HCT116 (cell line): ENCODE measurements around the gene ZDHHC14. TPM values are rescaled to one million over a fixed set of nuclear protein-coding genes. Genes with fewer than 3 reads are reported as not detected.

Source experiments
- ATAC-seq: fragments of 200-7000 bp; cut with Tn5 transposase; 2 replicates; pipeline ENCODE4 v1.9.1; 2020; ENCODE audit warnings: mild to moderate bottlenecking, moderate library complexity
- BruUV-seq: library from RNA; stranded (reverse); fragments of 400-500 nt; replicated peaks from 2 replicates; lab custom pipeline; 2021; lab: Mats Ljungman, UMichigan
- CTCF ChIA-PET: fragments of 300-600 bp; sonication (Branson Sonifier 250); formaldehyde crosslinking; loops from one replicate; lab custom pipeline; 2021; ENCODE audit warnings: antibody characterized with exemption; lab: Charles Lee
- POLR2A ChIA-PET: fragments of 300-600, 350-600 bp; sonication (Branson Sonifier 250); formaldehyde crosslinking; loops from one replicate; lab custom pipeline; 2021; ENCODE audit warnings: antibody characterized with exemption; lab: Charles Lee
- RAD21 ChIA-PET, 2 experiments: fragments of 300-600 bp; sonication (Branson Sonifier 250); formaldehyde crosslinking; loops; one replicate each; lab custom pipeline; 2023; ENCODE audit warnings: low total read pairs in 2 of 2; ENCODE audit not compliant: uncharacterized antibody in 2 of 2, unreplicated experiment in 2 of 2, low non-redundant PET in 1 of 2; lab: Charles Lee
- DNase-seq: peaks from one replicate; pipeline ENCODE4 v3.0.0-alpha.2; 2010; ENCODE audit warnings: low read depth, low spot score
- H2AFZ ChIP-seq: fragments of 200-600 bp; shearing (Covaris generic), sonication (generic); 2 replicates; pipeline ENCODE4 v1.6.1; 2017; ENCODE audit warnings: low read depth, mixed run types, mixed read lengths, antibody characterized with exemption, low read length; ENCODE audit not compliant: poor library complexity, severe bottlenecking
- H3K27ac ChIP-seq: 2 replicates; pipeline ENCODE4 v1.5.1; 2012; ENCODE audit warnings: low read depth, low read length
- H3K27me3 ChIP-seq: fragments of 200-600 bp; sonication (generic); 2 replicates; pipeline ENCODE4 v1.6.1; 2016; ENCODE audit warnings: mixed run types, low read length, mixed read lengths; ENCODE audit not compliant: insufficient read depth
- H3K36me3 ChIP-seq, 2 experiments: fragments of 200-500 bp in 1 of 2; fragments of 200-600 bp in 1 of 2; sonication (Bioruptor generic) in 1 of 2; sonication (generic) in 1 of 2; 2 replicates each; pipeline versions ENCODE4 v1.5.1 to v1.6.1; 2014 to 2016; ENCODE audit warnings: low read length in 2 of 2, inconsistent platforms in 1 of 2, mixed read lengths in 1 of 2, mixed run types in 1 of 2; ENCODE audit not compliant: insufficient read depth in 2 of 2, control insufficient read depth in 1 of 2
- H3K4me1 ChIP-seq, 2 experiments: fragments of 200-600 bp in 1 of 2; sonication (generic) in 1 of 2; 2 replicates each; pipeline versions ENCODE4 v1.5.1 to v1.6.1; 2012 to 2017; ENCODE audit warnings: low read length in 2 of 2, inconsistent platforms in 1 of 2, mild to moderate bottlenecking in 1 of 2, mixed read lengths in 1 of 2, mixed run types in 1 of 2, moderate library complexity in 1 of 2; ENCODE audit not compliant: insufficient read depth in 2 of 2, control insufficient read depth in 1 of 2
- H3K4me2 ChIP-seq: fragments of 200-600 bp; sonication (generic); 2 replicates; pipeline ENCODE4 v1.6.1; 2017; ENCODE audit warnings: mixed run types, low read length, mixed read lengths
- H3K4me3 ChIP-seq, 2 experiments: fragments of 200-600 bp in 1 of 2; sonication (generic) in 1 of 2; replicated peaks in 1 of 2; 2 replicates each; pipeline ENCODE4 v1.5.1; 2011 to 2016; ENCODE audit warnings: low read length in 2 of 2, control low read depth in 1 of 2, low read depth in 1 of 2, mild to moderate bottlenecking in 1 of 2, mixed read lengths in 1 of 2, mixed run types in 1 of 2
- H3K79me2 ChIP-seq: fragments of 200-600 bp; sonication (generic); 2 replicates; pipeline ENCODE4 v1.6.1; 2017; ENCODE audit warnings: mild to moderate bottlenecking, mixed run types, low read length, moderate library complexity, mixed read lengths; ENCODE audit not compliant: insufficient read depth
- H3K9ac ChIP-seq: fragments of 200-600 bp; sonication (generic); 2 replicates; pipeline ENCODE4 v1.6.1; 2016; ENCODE audit warnings: low read length, mixed read lengths
- H3K9me2 ChIP-seq: fragments of 200-600 bp; sonication (generic), shearing (Covaris generic); 2 replicates; pipeline ENCODE4 v1.6.1; 2017; ENCODE audit warnings: mixed run types, mild to moderate bottlenecking, moderate library complexity; ENCODE audit not compliant: insufficient read depth
- H3K9me3 ChIP-seq, 2 experiments: fragments of 200-500 bp in 1 of 2; fragments of 200-600 bp in 1 of 2; sonication (Bioruptor generic) in 1 of 2; sonication (generic) in 1 of 2; 2 replicates each; pipeline ENCODE4 v1.6.1; 2014 to 2017; ENCODE audit warnings: low read length in 2 of 2, mixed read lengths in 2 of 2, inconsistent platforms in 1 of 2, low read depth in 1 of 2, mild to moderate bottlenecking in 1 of 2, mixed run types in 1 of 2, moderate library complexity in 1 of 2; ENCODE audit not compliant: control insufficient read depth in 1 of 2, insufficient read depth in 1 of 2
- H4K20me1 ChIP-seq: fragments of 200-600 bp; sonication (generic), shearing (Covaris generic); 2 replicates; pipeline ENCODE4 v1.6.1; 2017; ENCODE audit warnings: mixed run types, mild to moderate bottlenecking, moderate library complexity; ENCODE audit not compliant: insufficient read depth
- CBX3 ChIP-seq: IDR thresholded peaks from 2 replicates; pipeline ENCODE4 v1.6.1; 2012; ENCODE audit warnings: low read depth
- ELF1 ChIP-seq: IDR thresholded peaks from 2 replicates; pipeline ENCODE4 v1.6.1; 2012; ENCODE audit warnings: low read depth, borderline replicate concordance
- EZH2phosphoT487 ChIP-seq: fragments of 200-600 bp; IDR thresholded peaks from 2 replicates; pipeline ENCODE4 v1.6.1; 2018; ENCODE audit warnings: antibody characterized with exemption, borderline replicate concordance
- FOSL1 ChIP-seq: IDR thresholded peaks from 2 replicates; pipeline ENCODE4 v1.6.1; 2012; ENCODE audit warnings: low read depth
- POLR2A ChIP-seq: IDR thresholded peaks from 2 replicates; pipeline ENCODE4 v1.7.0; 2011; ENCODE audit warnings: borderline replicate concordance; ENCODE audit not compliant: insufficient read depth, insufficient read length; ENCODE audit errors: extremely low read depth
- REST ChIP-seq: IDR thresholded peaks from 2 replicates; pipeline ENCODE4 v1.6.1; 2012; ENCODE audit warnings: low read depth
- SP1 ChIP-seq: IDR thresholded peaks from 2 replicates; pipeline ENCODE4 v1.6.1; 2012; ENCODE audit warnings: low read depth
- ZFX ChIP-seq: fragments of 450-650 bp; IDR thresholded peaks from 2 replicates; pipeline ENCODE4 v1.6.1; 2017
- ZNF274 ChIP-seq: fragments of 200-500 bp; sonication (Bioruptor generic); IDR thresholded peaks from 2 replicates; pipeline ENCODE4 v1.6.1; 2014; ENCODE audit warnings: mild to moderate bottlenecking, low read depth, low read length, inconsistent platforms
- intact Hi-C: fragments of 100-400 bp; cut with micrococcal nuclease; formaldehyde crosslinking; loops from 2 replicates; pipeline ENCODE4 v1.10.0; 2022
- total RNA-seq: library from RNA; stranded (reverse); gene quantifications from one replicate; pipeline ENCODE4 v1.2.1, GENCODE V29; 2021; ENCODE audit not compliant: unreplicated experiment
- TF ChIP-seq, protein P1 (sequence below), 3 experiments: fragments of 200-600 bp in 1 of 3; sonication (generic) in 1 of 3; IDR thresholded peaks in 2 of 3; conservative IDR thresholded peaks in 1 of 3; 2 replicates each; pipeline ENCODE4 v1.5.1; 2012 to 2017; ENCODE audit warnings: low read depth in 2 of 3, low read length in 2 of 3, antibody characterized with exemption in 1 of 3, borderline replicate concordance in 1 of 3, control low read depth in 1 of 3, mild to moderate bottlenecking in 1 of 3, mixed read lengths in 1 of 3, mixed run types in 1 of 3, moderate library complexity in 1 of 3; ENCODE audit not compliant: insufficient read depth in 1 of 3
- TF ChIP-seq, protein P2 (sequence below): IDR thresholded peaks from 2 replicates; pipeline ENCODE4 v1.6.1; 2012

Gene ZDHHC14
- total RNA-seq, 1 experiment from 2014 or later: 5.3 TPM

DNA sequence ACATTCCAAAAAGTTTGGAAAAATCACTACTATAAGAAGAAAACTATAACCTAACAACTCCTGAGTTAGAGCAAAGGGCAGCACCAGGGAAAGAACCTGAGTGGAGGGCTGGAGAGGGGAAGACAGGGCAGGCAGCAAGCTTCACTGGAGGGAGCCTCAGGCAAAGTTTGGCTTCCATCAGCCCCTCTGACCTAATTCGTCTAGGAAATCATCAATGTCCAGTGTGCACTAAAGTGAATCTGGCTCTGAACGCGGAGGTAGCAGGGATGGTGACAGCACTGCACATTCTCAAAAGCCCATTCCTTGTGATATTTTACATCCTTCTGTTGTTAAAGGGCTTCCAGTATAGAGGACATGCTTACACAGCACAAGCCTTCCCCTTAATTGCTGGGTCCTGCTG is 87.1 kb downstream of the ZDHHC14 start:
- RAD21 ChIA-PET: no interaction called here
- no peak overlapping the region for H3K27ac ChIP-seq
- intact Hi-C loops: no loop called here

DNA sequence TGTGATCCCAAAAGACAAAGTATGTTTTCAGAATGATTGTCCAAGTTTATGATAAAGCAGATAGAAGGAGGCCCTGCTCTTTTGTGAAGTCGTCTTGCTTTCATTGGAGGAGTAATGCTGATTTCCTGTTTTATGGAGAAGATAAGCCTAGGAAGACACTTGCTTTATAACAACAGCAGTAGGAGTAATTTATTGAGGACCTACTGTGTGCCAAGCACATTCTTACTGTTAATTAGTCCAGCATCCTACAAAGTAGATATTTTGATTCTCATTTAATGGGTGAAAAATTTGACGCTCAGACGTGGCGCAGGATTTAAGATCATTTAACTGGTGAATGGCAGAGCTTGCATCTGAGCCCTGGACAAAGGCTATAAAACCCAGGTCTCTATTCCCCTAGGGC is 87.6 kb downstream of the ZDHHC14 start:
- Histone ChIP-seq H3K9me3 (no peaks in the 10 kb centered on the region), H3K9ac (no peak overlapping the region), H3K4me1 (peaks cover 0 to 1% of the 10 kb centered on the region in 2 experiments; a peak in 1 of 4 replicates), H4K20me1 (no peaks in the 10 kb centered on the region), H2AFZ (no peak overlapping the region), H3K27ac (no peak overlapping the region), H3K9me2 (no peaks in the 10 kb centered on the region), H3K36me3 (no peaks in the 10 kb centered on the region), H3K79me2 (no peaks in the 10 kb centered on the region), H3K4me3 (no peak overlapping the region), H3K27me3 (no peaks in the 10 kb centered on the region), H3K4me2 (no peak overlapping the region)
- ChIA-PET RAD21 (no interaction called here), CTCF (no interaction called here), POLR2A (no interaction called here)
- no TSS peak for BruUV-seq
- intact Hi-C loops: no loop called here
- TF ChIP-seq FOSL1 (no peak), ZFX (no peak), POLR2A (no peak), CBX3 (no peak), ZNF274 (no peak), ELF1 (no peak), REST (no peak)
- TF ChIP-seq, protein P1, sequence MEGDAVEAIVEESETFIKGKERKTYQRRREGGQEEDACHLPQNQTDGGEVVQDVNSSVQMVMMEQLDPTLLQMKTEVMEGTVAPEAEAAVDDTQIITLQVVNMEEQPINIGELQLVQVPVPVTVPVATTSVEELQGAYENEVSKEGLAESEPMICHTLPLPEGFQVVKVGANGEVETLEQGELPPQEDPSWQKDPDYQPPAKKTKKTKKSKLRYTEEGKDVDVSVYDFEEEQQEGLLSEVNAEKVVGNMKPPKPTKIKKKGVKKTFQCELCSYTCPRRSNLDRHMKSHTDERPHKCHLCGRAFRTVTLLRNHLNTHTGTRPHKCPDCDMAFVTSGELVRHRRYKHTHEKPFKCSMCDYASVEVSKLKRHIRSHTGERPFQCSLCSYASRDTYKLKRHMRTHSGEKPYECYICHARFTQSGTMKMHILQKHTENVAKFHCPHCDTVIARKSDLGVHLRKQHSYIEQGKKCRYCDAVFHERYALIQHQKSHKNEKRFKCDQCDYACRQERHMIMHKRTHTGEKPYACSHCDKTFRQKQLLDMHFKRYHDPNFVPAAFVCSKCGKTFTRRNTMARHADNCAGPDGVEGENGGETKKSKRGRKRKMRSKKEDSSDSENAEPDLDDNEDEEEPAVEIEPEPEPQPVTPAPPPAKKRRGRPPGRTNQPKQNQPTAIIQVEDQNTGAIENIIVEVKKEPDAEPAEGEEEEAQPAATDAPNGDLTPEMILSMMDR (IDR thresholded peaks at IDR 0.05 in 2 of 3, conservative IDR thresholded peaks at IDR 0.05 in 1 of 3; ENCODE audit: borderline replicate concordance in 1 of 3, insufficient read depth in 1 of 3, low read depth in 2 of 3, low read length in 2 of 3): no peak
- TF ChIP-seq, protein P2, sequence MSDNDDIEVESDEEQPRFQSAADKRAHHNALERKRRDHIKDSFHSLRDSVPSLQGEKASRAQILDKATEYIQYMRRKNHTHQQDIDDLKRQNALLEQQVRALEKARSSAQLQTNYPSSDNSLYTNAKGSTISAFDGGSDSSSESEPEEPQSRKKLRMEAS: no peak
- DNase-seq: no peak
- no peak for ATAC-seq

More for the DNA sequence above, 87.1 kb downstream of the ZDHHC14 start:
- no peak overlapping the region for H3K9ac ChIP-seq
- no peaks in the 10 kb centered on the region for H3K9me2 ChIP-seq
- no peak for ATAC-seq
- H3K9me3 ChIP-seq: no peaks in the 10 kb centered on the region
- ChIA-PET CTCF (no interaction called here), POLR2A (no interaction called here)
- no peak for DNase-seq
- TF ChIP-seq ZFX: no peak
- no peak for TF ChIP-seq ZNF274
- TF ChIP-seq EZH2phosphoT487: no peak
- TF ChIP-seq CBX3: no peak
- no peak for TF ChIP-seq SP1
- no peaks in the 10 kb centered on the region for H3K36me3 ChIP-seq
- H2AFZ ChIP-seq: no peak overlapping the region
- H4K20me1 ChIP-seq: no peaks in the 10 kb centered on the region
- H3K27me3 ChIP-seq: no peaks in the 10 kb centered on the region
- H3K4me3 ChIP-seq: no peak overlapping the region
- H3K79me2 ChIP-seq: no peaks in the 10 kb centered on the region
- no peak overlapping the region for H3K4me2 ChIP-seq
- BruUV-seq: no TSS peak
- H3K4me1 ChIP-seq: peaks cover 0 to 7% of the 10 kb centered on the region in 2 experiments; a peak in 2 of 4 replicates
